Progenitor cell of endocrine pancreas (in vitro differentiated cells): ENCODE data around the gene LGMN. TPM values are rescaled to one million over a fixed set of nuclear protein-coding genes. Genes with fewer than 3 reads are reported as not detected.

Experiments
- DNase-seq: peaks from one replicate; pipeline ENCODE4 v3.0.0; 2021; ENCODE audit warnings: low spot score; ENCODE audit not compliant: unreplicated experiment
- H3K27ac Mint-ChIP-seq: 2 replicates; pipeline ENCODE4 v1.8.0; 2021; ENCODE audit warnings: mild to moderate bottlenecking, moderate library complexity, mixed read lengths
- H3K27me3 Mint-ChIP-seq: 2 replicates; pipeline ENCODE4 v1.8.0; 2021; ENCODE audit warnings: mixed read lengths
- H3K36me3 Mint-ChIP-seq: 2 replicates; pipeline ENCODE4 v1.8.0; 2022; ENCODE audit warnings: mixed read lengths; ENCODE audit not compliant: insufficient read depth
- H3K4me1 Mint-ChIP-seq: 2 replicates; pipeline ENCODE4 v1.8.0; 2021; ENCODE audit warnings: low read depth, mixed read lengths
- H3K4me3 Mint-ChIP-seq: 2 replicates; pipeline ENCODE4 v1.8.0; 2021; ENCODE audit warnings: low read depth, mild to moderate bottlenecking, moderate library complexity, mixed read lengths
- H3K9me3 Mint-ChIP-seq: 2 replicates; pipeline ENCODE4 v1.8.0; 2021; ENCODE audit warnings: low read depth, mixed read lengths
- total RNA-seq: library from RNA; stranded (reverse); gene quantifications from 2 replicates; pipeline ENCODE4 v1.2.1, GENCODE V29; 2021
- TF ChIP-seq, protein P1 (sequence below): fragments of 200-600 bp; sonication (generic); IDR thresholded peaks from one replicate; pipeline ENCODE4 v1.5.0; 2021; ENCODE audit warnings: antibody characterized with exemption, mild to moderate bottlenecking; ENCODE audit not compliant: unreplicated experiment

The LGMN gene
- total RNA-seq, 1 donor from 2014 or later = 63.3 TPM

- H3K9me3 Mint-ChIP-seq = no peaks in the 10 kb centered on the region
- H3K4me1 Mint-ChIP-seq = no peaks in the 10 kb centered on the region
- DNase-seq = no peak
- no peak overlapping the region for H3K27ac Mint-ChIP-seq
- H3K4me3 Mint-ChIP-seq = no peak overlapping the region
- TF ChIP-seq, protein P1, sequence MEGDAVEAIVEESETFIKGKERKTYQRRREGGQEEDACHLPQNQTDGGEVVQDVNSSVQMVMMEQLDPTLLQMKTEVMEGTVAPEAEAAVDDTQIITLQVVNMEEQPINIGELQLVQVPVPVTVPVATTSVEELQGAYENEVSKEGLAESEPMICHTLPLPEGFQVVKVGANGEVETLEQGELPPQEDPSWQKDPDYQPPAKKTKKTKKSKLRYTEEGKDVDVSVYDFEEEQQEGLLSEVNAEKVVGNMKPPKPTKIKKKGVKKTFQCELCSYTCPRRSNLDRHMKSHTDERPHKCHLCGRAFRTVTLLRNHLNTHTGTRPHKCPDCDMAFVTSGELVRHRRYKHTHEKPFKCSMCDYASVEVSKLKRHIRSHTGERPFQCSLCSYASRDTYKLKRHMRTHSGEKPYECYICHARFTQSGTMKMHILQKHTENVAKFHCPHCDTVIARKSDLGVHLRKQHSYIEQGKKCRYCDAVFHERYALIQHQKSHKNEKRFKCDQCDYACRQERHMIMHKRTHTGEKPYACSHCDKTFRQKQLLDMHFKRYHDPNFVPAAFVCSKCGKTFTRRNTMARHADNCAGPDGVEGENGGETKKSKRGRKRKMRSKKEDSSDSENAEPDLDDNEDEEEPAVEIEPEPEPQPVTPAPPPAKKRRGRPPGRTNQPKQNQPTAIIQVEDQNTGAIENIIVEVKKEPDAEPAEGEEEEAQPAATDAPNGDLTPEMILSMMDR = no peak
- H3K27me3 Mint-ChIP-seq = no peaks in the 10 kb centered on the region
- H3K36me3 Mint-ChIP-seq = peaks cover 5% of the 10 kb centered on the region
These were observed 69.7 kb downstream of the LGMN start for GRCh38 chr14:92678766-92679165.

- Mint-ChIP-seq H3K27me3 (no peaks in the 10 kb centered on the region), H3K36me3 (peaks cover 5% of the 10 kb centered on the region), H3K9me3 (no peaks in the 10 kb centered on the region), H3K4me1 (no peaks in the 10 kb centered on the region), H3K27ac (no peak overlapping the region), H3K4me3 (no peak overlapping the region)
- DNase-seq = no peak
- TF ChIP-seq, protein P1 = no peak
These were observed 70.5 kb downstream of the LGMN start for GRCh38 chr14:92677955-92678354.

GRCh38 chr14:92677087-92677668, 71.2 kb downstream of the LGMN start:
- Mint-ChIP-seq H3K27ac (no peak overlapping the region), H3K4me3 (no peak overlapping the region), H3K36me3 (peaks cover 5% of the 10 kb centered on the region), H3K4me1 (no peaks in the 10 kb centered on the region), H3K9me3 (no peaks in the 10 kb centered on the region), H3K27me3 (no peaks in the 10 kb centered on the region)
- no peak for DNase-seq
- TF ChIP-seq, protein P1 = no peak

- Mint-ChIP-seq H3K4me1 (no peaks in the 10 kb centered on the region), H3K27ac (no peak overlapping the region), H3K4me3 (no peak overlapping the region), H3K36me3 (peaks cover 5% of the 10 kb centered on the region), H3K27me3 (no peaks in the 10 kb centered on the region), H3K9me3 (no peaks in the 10 kb centered on the region)
- DNase-seq = no peak
- TF ChIP-seq, protein P1 = no peak
These were observed 71.9 kb downstream of the LGMN start for GRCh38 chr14:92676403-92677086.

DNA sequence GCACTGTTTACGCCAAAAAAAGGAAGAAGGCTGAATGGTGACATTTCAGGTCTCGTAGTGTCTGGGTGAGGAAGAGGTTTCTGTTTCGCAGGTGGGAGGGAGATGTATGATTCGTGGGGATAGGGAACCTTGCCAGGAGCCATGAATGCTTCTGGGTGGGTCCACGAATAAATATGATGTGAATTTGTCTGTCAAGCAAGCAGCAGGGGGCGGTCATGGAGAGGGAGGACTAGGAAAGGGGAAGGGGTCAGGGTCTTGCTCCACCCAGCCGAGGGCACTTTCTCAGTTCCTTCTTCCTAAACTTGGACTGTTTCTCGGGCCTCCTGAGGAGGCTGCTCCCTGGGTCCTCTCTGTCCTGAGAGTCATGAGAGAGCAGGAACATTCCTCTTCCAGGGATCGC, 72.5 kb downstream of the LGMN start:
- H3K4me1 Mint-ChIP-seq = no peaks in the 10 kb centered on the region
- no peaks in the 10 kb centered on the region for H3K9me3 Mint-ChIP-seq
- no peak for DNase-seq
- no peaks in the 10 kb centered on the region for H3K27me3 Mint-ChIP-seq
- TF ChIP-seq, protein P1 = no peak
- H3K36me3 Mint-ChIP-seq = peaks cover 1% of the 10 kb centered on the region
- H3K4me3 Mint-ChIP-seq = no peak overlapping the region
- H3K27ac Mint-ChIP-seq = no peak overlapping the region
